Upper lobe of left lung (tissue), 6 donors: Measurements from ENCODE around the gene APOA1. TPM values are rescaled to one million over a fixed set of nuclear protein-coding genes. Genes with fewer than 3 reads are reported as not detected.

Experiments
- ATAC-seq, 2 donors: fragments of 200-7000 bp; cut with Tn5 transposase; one replicate each; pipeline ENCODE4 v1.9.1; 2022; ENCODE audit warnings: mild to moderate bottlenecking in 2 of 2, moderate library complexity in 2 of 2; ENCODE audit not compliant: low FRiP score in 2 of 2
- DNase-seq, 2 donors: peaks; one replicate each; pipeline ENCODE4 v3.0.0-alpha.2; 2019 to 2020
- H3K27ac ChIP-seq, 4 donors: fragments of 200-600 bp; sonication (generic); one replicate each; pipeline ENCODE4 v1.5.1; 2016 to 2019
- H3K27me3 ChIP-seq, 4 donors: fragments of 200-600 bp; sonication (generic); one replicate each; pipeline ENCODE4 v1.5.1; 2017 to 2019
- H3K36me3 ChIP-seq, 4 donors: fragments of 200-600 bp; sonication (generic); one replicate each; pipeline ENCODE4 v1.5.1; 2016 to 2019
- H3K4me1 ChIP-seq, 4 donors: fragments of 200-600 bp; sonication (generic); one replicate each; pipeline ENCODE4 v1.5.1; 2018 to 2019
- H3K4me3 ChIP-seq, 4 donors: fragments of 200-600 bp; sonication (generic); one replicate each; pipeline ENCODE4 v1.5.1; 2017 to 2019; ENCODE audit warnings: mild to moderate bottlenecking in 2 of 4, moderate library complexity in 1 of 4
- H3K9me3 ChIP-seq, 4 donors: fragments of 200-600 bp; sonication (generic); one replicate each; pipeline ENCODE4 v1.5.1; 2018 to 2019
- EP300 ChIP-seq, 4 donors: sonication (generic); formaldehyde crosslinking; IDR thresholded peaks; one replicate each; pipeline ENCODE4 v1.5.1; 2017; ENCODE audit warnings: antibody characterized with exemption in 4 of 4, control low read depth in 2 of 4
- POLR2A ChIP-seq, 4 donors: fragments of 450-650 bp; IDR thresholded peaks; one replicate each; pipeline ENCODE4 v1.5.1; 2016 to 2017; ENCODE audit warnings: antibody characterized with exemption in 4 of 4, mild to moderate bottlenecking in 2 of 4
- POLR2AphosphoS5 ChIP-seq, 2 donors: sonication (generic); formaldehyde crosslinking; IDR thresholded peaks; one replicate each; pipeline ENCODE4 v1.5.1; 2017; ENCODE audit warnings: antibody characterized with exemption in 2 of 2
- WGBS, 2 donors: methylation state at CpG; one replicate each; pipeline ENCODE4 v1.1.5; 2017 to 2018; 5-methylcytosine and 5-hydroxymethylcytosine counted together
- total RNA-seq, 6 donors: library from RNA; depleted of rRNA in 4 of 6; stranded (reverse); fragments of >200 nt in 4 of 6; gene quantifications; one replicate each; pipeline versions ENCODE4 v1.1.0 to v1.2.1, GENCODE V29; 2016 to 2021
- TF ChIP-seq, protein P1 (sequence below), 6 experiments: fragments of 450-650 bp in 4 of 6; fragments of 200-600 bp in 2 of 6; sonication (generic) in 2 of 6; IDR thresholded peaks; one replicate each; pipeline ENCODE4 v1.5.1; 2016 to 2019; ENCODE audit warnings: antibody characterized with exemption in 6 of 6
- donor health status: DM: no; HTN: no; CAD: no; lungs with moderate emphysema.
- donor health status: DM: no; HTN: yes; CAD: no; lungs with severe emphysema.

The APOA1 gene
- 10 to 100 TPM in 2 of 6 donors, 1 to 10 TPM in 4; 3.1 to 36.0 (median 5.9) TPM for total RNA-seq

- Histone ChIP-seq H3K27me3 (no peaks in the 10 kb centered on the region), H3K9me3 (no peaks in the 10 kb centered on the region), H3K4me1 (peaks cover 26 to 36% (median 31%) of the 10 kb centered on the region in 4 donors), H3K4me3 (peak within 1 kb of the TSS in 2 of 4 donors; percentile 41 to 46), H3K27ac (peak within 1 kb of the TSS in 3 of 4 donors; percentile 87 to 94 (median 91)), H3K36me3 (no peaks in the 10 kb centered on the region)
- ATAC-seq (no peak), DNase-seq (no peak)
- TF ChIP-seq EP300 (IDR thresholded peaks at IDR 0.05) (no peak), POLR2A (IDR thresholded peaks at IDR 0.05) (no peak), POLR2AphosphoS5 (IDR thresholded peaks at IDR 0.05) (no peak)
- TF ChIP-seq, protein P1, sequence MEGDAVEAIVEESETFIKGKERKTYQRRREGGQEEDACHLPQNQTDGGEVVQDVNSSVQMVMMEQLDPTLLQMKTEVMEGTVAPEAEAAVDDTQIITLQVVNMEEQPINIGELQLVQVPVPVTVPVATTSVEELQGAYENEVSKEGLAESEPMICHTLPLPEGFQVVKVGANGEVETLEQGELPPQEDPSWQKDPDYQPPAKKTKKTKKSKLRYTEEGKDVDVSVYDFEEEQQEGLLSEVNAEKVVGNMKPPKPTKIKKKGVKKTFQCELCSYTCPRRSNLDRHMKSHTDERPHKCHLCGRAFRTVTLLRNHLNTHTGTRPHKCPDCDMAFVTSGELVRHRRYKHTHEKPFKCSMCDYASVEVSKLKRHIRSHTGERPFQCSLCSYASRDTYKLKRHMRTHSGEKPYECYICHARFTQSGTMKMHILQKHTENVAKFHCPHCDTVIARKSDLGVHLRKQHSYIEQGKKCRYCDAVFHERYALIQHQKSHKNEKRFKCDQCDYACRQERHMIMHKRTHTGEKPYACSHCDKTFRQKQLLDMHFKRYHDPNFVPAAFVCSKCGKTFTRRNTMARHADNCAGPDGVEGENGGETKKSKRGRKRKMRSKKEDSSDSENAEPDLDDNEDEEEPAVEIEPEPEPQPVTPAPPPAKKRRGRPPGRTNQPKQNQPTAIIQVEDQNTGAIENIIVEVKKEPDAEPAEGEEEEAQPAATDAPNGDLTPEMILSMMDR (IDR thresholded peaks at IDR 0.05), result no peak
- 77 to 78% methylated on average over 10 to 19 of the region's 19 CpGs for whole genome bisulfite sequencing, 2 donors
Measured at GRCh38 chr11:116837231-116838091, at the start of gene APOA1. TSS of gene APOA1 (minus strand) at chr11:116837622. CDS start at chr11:116837387, 235 bp downstream.

GRCh38 chr11:116885951-116886655 lies 48.7 kb upstream of the APOA1 start:
- ATAC-seq, result peak in 1 of 2 donors; percentile 71
- Histone ChIP-seq H3K27ac (peak overlapping the region in 1 of 4 donors; percentile 0), H3K9me3 (no peaks in the 10 kb centered on the region), H3K27me3 (no peaks in the 10 kb centered on the region), H3K4me1 (peaks cover 0 to 3% (median 0%) of the 10 kb centered on the region in 4 donors), H3K4me3 (no peak overlapping the region), H3K36me3 (peaks cover 0 to 2% (median 0%) of the 10 kb centered on the region in 4 donors)
- DNase-seq, result no peak
- TF ChIP-seq, protein P1 (IDR thresholded peaks at IDR 0.05), result no peak
- 85 to 89% methylated on average over 5 of the region's 5 CpGs for WGBS, 2 donors

- Histone ChIP-seq H3K9me3 (no peaks in the 10 kb centered on the region), H3K4me1 (no peaks in the 10 kb centered on the region), H3K36me3 (peaks cover 0 to 4% (median 0%) of the 10 kb centered on the region in 4 donors), H3K27me3 (no peaks in the 10 kb centered on the region), H3K4me3 (no peak overlapping the region), H3K27ac (no peak overlapping the region)
- ATAC-seq, result no peak
- TF ChIP-seq EP300 (IDR thresholded peaks at IDR 0.05) (no peak), POLR2A (IDR thresholded peaks at IDR 0.05) (no peak), POLR2AphosphoS5 (IDR thresholded peaks at IDR 0.05) (no peak)
- TF ChIP-seq, protein P1 (IDR thresholded peaks at IDR 0.05), result no peak
- DNase-seq, result no peak
Measured at GRCh38 chr11:116882386-116882785, 45.0 kb upstream of the APOA1 start.

GRCh38 chr11:116881143-116881542 lies 43.7 kb upstream of the APOA1 start:
- Histone ChIP-seq H3K9me3 (no peaks in the 10 kb centered on the region), H3K27ac (no peak overlapping the region), H3K4me3 (no peak overlapping the region), H3K27me3 (no peaks in the 10 kb centered on the region), H3K4me1 (no peaks in the 10 kb centered on the region), H3K36me3 (peaks cover 0 to 6% (median 2%) of the 10 kb centered on the region in 4 donors)
- 87 to 91% methylated on average over 6 of the region's 6 CpGs for WGBS, 2 donors
- DNase-seq (no peak), ATAC-seq (no peak)
- TF ChIP-seq POLR2A (IDR thresholded peaks at IDR 0.05), result no peak
- no peak for TF ChIP-seq POLR2AphosphoS5 (IDR thresholded peaks at IDR 0.05)
